ENCODE measurements around the gene RHO. TPM values are rescaled to one million over a fixed set of nuclear protein-coding genes. Genes with fewer than 3 reads are reported as not detected.
"Not testable (repeated sequence)": the region's sequence is repeated elsewhere in the genome, so short reads cannot be mapped to it uniquely, and the experiment has no call there.

The RHO gene
- total and polyA plus RNA-seq, 2 experiments from 2014 or later: 0.19 TPM; not detected in 1

GRCh38 chr3:129491794-129492193 is 36.6 kb upstream of the RHO start:
- no peak for DNase-seq (ENCODE audit: low spot score)
- TF ChIP-seq EZH2 (IDR thresholded peaks at IDR 0.05; ENCODE audit: borderline replicate concordance) (no peak), CTCF (IDR thresholded peaks at IDR 0.05; ENCODE audit: poor library complexity) (no peak), EZH2phosphoT487 (IDR thresholded peaks at IDR 0.05; ENCODE audit: low read depth, severe bottlenecking, unreplicated experiment) (no peak)
- 91% methylated on average over 9 of the region's 9 CpGs for WGBS (ENCODE audit: low lambda C conversion rate, missing lambda C conversion rate)
- H3K36me3 ChIP-seq (replicated peaks; ENCODE audit: insufficient read depth, low read depth): no peaks in the 10 kb centered on the region
- H3K4me1 ChIP-seq (ENCODE audit: insufficient read depth): peaks cover 5% of the 10 kb centered on the region
- no peak overlapping the region for H2AFZ ChIP-seq
- H3K27me3 ChIP-seq: no peaks in the 10 kb centered on the region
- no peaks in the 10 kb centered on the region for H4K20me1 ChIP-seq (ENCODE audit: insufficient read depth, poor library complexity, severe bottlenecking)
- no peaks in the 10 kb centered on the region for H3K9me2 ChIP-seq (replicated peaks; ENCODE audit: insufficient read depth)
- H3K4me2 ChIP-seq: no peak overlapping the region
- no peak overlapping the region for H3K4me3 ChIP-seq
- no peak overlapping the region for H3K27ac ChIP-seq
- no peaks in the 10 kb centered on the region for H3K79me2 ChIP-seq
- H3K9me3 ChIP-seq (ENCODE audit: low read depth): no peaks in the 10 kb centered on the region

DNA sequence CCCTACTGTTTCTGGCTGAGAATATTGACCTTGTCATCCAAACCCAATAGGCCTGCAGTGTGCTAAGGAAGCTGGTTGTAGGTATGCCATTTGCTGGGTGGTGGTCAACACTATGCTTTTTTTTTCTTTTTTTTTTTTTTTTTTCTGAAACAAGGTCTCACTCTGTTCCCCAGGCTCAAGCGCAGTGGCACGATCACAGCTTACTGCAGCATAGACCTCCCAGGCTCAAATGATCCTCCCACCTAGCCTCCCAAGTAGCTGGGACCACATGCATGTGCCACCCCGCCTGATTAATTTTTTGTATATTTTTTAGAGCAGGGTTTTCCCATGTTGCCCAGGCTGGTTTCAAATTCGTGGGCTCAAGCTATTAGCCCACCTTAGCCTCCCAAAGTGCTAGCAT is 35.7 kb upstream of the RHO start:
- Histone ChIP-seq H4K20me1 (ENCODE audit: insufficient read depth, poor library complexity, severe bottlenecking) (no peaks in the 10 kb centered on the region), H2AFZ (no peak overlapping the region), H3K4me2 (no peak overlapping the region), H3K9me3 (ENCODE audit: low read depth) (no peaks in the 10 kb centered on the region), H3K27ac (no peak overlapping the region), H3K9me2 (replicated peaks; ENCODE audit: insufficient read depth) (no peaks in the 10 kb centered on the region), H3K79me2 (no peaks in the 10 kb centered on the region), H3K4me1 (ENCODE audit: insufficient read depth) (peaks cover 8% of the 10 kb centered on the region), H3K4me3 (no peak overlapping the region), H3K27me3 (no peaks in the 10 kb centered on the region), H3K36me3 (replicated peaks; ENCODE audit: insufficient read depth, low read depth) (no peaks in the 10 kb centered on the region)
- WGBS (ENCODE audit: low lambda C conversion rate, missing lambda C conversion rate): 91% methylated on average over 4 of the region's 4 CpGs
- TF ChIP-seq EZH2 (IDR thresholded peaks at IDR 0.05; ENCODE audit: borderline replicate concordance): no peak
- no peak for DNase-seq (ENCODE audit: low spot score)

DNA sequence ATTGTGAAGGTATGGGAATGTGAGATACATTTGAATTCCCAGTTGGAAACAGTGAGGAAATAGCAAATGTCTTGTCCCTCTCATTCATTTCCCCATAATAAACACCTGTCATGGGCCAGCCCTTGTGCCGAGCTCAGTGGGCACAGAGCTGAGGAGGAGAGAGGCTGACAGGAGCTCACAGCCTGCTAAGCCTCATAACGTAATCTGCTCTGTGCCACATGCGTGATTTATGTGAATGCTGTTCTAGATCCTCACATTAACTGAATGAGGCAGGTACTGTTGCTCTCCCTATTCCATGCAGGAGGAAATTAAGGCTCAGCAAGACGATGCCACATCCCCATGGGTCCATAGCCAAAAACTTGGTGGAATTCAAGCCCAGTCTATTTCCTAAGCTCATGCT is 35.2 kb upstream of the RHO start:
- Histone ChIP-seq H3K36me3 (replicated peaks; ENCODE audit: insufficient read depth, low read depth) (no peaks in the 10 kb centered on the region), H4K20me1 (ENCODE audit: insufficient read depth, poor library complexity, severe bottlenecking) (no peaks in the 10 kb centered on the region), H3K9me3 (ENCODE audit: low read depth) (no peaks in the 10 kb centered on the region), H2AFZ (no peak overlapping the region), H3K4me1 (ENCODE audit: insufficient read depth) (peaks cover 8% of the 10 kb centered on the region), H3K9me2 (replicated peaks; ENCODE audit: insufficient read depth) (no peaks in the 10 kb centered on the region), H3K27ac (no peak overlapping the region), H3K79me2 (no peaks in the 10 kb centered on the region), H3K4me3 (no peak overlapping the region), H3K4me2 (no peak overlapping the region), H3K27me3 (no peaks in the 10 kb centered on the region)
- TF ChIP-seq EZH2phosphoT487 (IDR thresholded peaks at IDR 0.05; ENCODE audit: low read depth, severe bottlenecking, unreplicated experiment) (no peak), CTCF (IDR thresholded peaks at IDR 0.05; ENCODE audit: poor library complexity) (no peak), EZH2 (IDR thresholded peaks at IDR 0.05; ENCODE audit: borderline replicate concordance) (no peak)
- 88% methylated on average over 4 of the region's 4 CpGs for WGBS (ENCODE audit: low lambda C conversion rate, missing lambda C conversion rate)
- no peak for DNase-seq (ENCODE audit: low spot score)

DNA sequence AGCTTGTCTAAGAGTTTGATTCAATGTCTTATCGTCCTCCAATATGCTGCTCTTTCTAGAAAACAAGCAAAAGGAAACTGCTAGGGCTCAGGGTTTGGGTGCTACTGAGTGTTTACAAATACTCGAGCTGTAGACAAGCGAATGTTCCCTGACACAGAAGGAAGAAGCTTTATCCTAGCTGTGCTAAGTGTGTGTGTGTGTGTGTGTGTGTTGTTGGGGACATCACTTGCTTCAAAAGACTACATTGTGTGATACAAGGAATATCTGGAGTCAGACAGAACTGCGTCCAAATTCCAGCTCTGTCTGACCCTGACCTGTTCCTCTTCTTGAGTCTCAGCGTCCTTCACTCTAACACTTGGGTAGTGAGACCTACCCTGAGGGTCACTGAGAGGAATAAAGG is 33.9 kb upstream of the RHO start:
- not testable (repeated sequence) for H3K9me2 ChIP-seq (replicated peaks; ENCODE audit: insufficient read depth); H4K20me1 ChIP-seq (ENCODE audit: insufficient read depth, poor library complexity, severe bottlenecking); H3K4me1 ChIP-seq (ENCODE audit: insufficient read depth); H3K9me3 ChIP-seq (ENCODE audit: low read depth); DNase-seq (ENCODE audit: low spot score); H3K79me2 ChIP-seq; H3K27me3 ChIP-seq; H3K4me2 ChIP-seq; H3K36me3 ChIP-seq (replicated peaks; ENCODE audit: insufficient read depth, low read depth); H3K4me3 ChIP-seq; H2AFZ ChIP-seq
- WGBS (ENCODE audit: low lambda C conversion rate, missing lambda C conversion rate): 60% methylated on average over 5 of the region's 5 CpGs
- H3K27ac ChIP-seq: peak overlapping the region; percentile 66

- not testable (repeated sequence) for H3K27me3 ChIP-seq; H3K36me3 ChIP-seq (replicated peaks; ENCODE audit: insufficient read depth, low read depth); H3K4me3 ChIP-seq; H4K20me1 ChIP-seq (ENCODE audit: insufficient read depth, poor library complexity, severe bottlenecking); H2AFZ ChIP-seq; H3K4me1 ChIP-seq (ENCODE audit: insufficient read depth); H3K79me2 ChIP-seq; H3K9me3 ChIP-seq (ENCODE audit: low read depth); H3K4me2 ChIP-seq; DNase-seq (ENCODE audit: low spot score); H3K9me2 ChIP-seq (replicated peaks; ENCODE audit: insufficient read depth)
- WGBS (ENCODE audit: low lambda C conversion rate, missing lambda C conversion rate): 57% methylated on average over 10 of the region's 10 CpGs
- peak overlapping the region; percentile 68 for H3K27ac ChIP-seq
Observed at GRCh38 chr3:129495006-129495639, 33.3 kb upstream of the RHO start.

DNA sequence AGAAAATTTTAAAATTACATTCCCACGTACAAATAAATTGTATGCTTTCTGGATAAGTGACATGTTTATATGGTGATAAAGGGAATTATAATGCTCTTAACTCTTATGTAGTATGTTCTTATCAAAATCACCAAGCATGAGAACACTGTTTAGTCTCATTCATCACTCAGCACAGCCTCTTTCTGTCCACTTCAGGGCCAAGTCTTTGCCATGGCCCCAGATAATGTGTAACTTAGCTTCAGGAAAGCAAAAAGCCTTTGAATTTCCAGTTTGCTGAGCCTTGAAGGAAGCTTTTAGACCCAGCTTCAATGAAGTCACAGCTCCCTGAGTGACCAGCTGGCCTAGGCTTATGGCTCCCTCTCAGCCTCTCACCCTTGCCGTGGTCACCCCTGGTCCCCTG is 30.6 kb upstream of the RHO start:
- not testable (repeated sequence) for H3K4me3 ChIP-seq; H2AFZ ChIP-seq; H3K9me3 ChIP-seq (ENCODE audit: low read depth); H3K79me2 ChIP-seq; H3K36me3 ChIP-seq (replicated peaks; ENCODE audit: insufficient read depth, low read depth); H3K9me2 ChIP-seq (replicated peaks; ENCODE audit: insufficient read depth); H3K27me3 ChIP-seq; H3K4me2 ChIP-seq; H3K4me1 ChIP-seq (ENCODE audit: insufficient read depth); H4K20me1 ChIP-seq (ENCODE audit: insufficient read depth, poor library complexity, severe bottlenecking); DNase-seq (ENCODE audit: low spot score)
- peak overlapping the region; percentile 48 for H3K27ac ChIP-seq
- 63% methylated on average over 2 of the region's 2 CpGs for WGBS (ENCODE audit: low lambda C conversion rate, missing lambda C conversion rate)
